H1 (cell line): ENCODE data around the gene ZNF648.

ENCODE experiments used
- CBX8 ChIP-seq: fragments of 300-800, 300-1000 bp; sonication (generic); IDR thresholded peaks from 2 replicates; pipeline ENCODE4 v1.7.1; 2016; ENCODE audit warnings: low read depth, low read length, borderline replicate concordance
- CHD2 ChIP-seq: IDR thresholded peaks from 2 replicates; pipeline ENCODE4 v1.6.1; 2012; ENCODE audit warnings: low read length, improper control_type of control experiment
- CREB1 ChIP-seq: IDR thresholded peaks from 2 replicates; pipeline ENCODE4 v1.6.1; 2012; ENCODE audit warnings: inconsistent platforms
- FOSL1 ChIP-seq: IDR thresholded peaks from 2 replicates; pipeline ENCODE4 v1.6.1; 2011; ENCODE audit warnings: mild to moderate bottlenecking, low read depth, low read length, moderate library complexity; ENCODE audit not compliant: insufficient read depth
- JUN ChIP-seq: IDR thresholded peaks from 2 replicates; pipeline ENCODE4 v1.6.1; 2011; ENCODE audit warnings: low read depth, mild to moderate bottlenecking, improper control_type of control experiment, low read length
- NANOG ChIP-seq: IDR thresholded peaks from 2 replicates; pipeline ENCODE4 v1.6.1; 2011; ENCODE audit warnings: low read length, low read depth, mild to moderate bottlenecking, inconsistent platforms; ENCODE audit not compliant: insufficient read depth, poor library complexity, severe bottlenecking
- POLR2A ChIP-seq, 2 experiments: IDR thresholded peaks; 1 replicate in 1 of 2; 2 replicates in 1 of 2; pipeline ENCODE4 v1.6.1; 2011; ENCODE audit warnings: low read depth in 2 of 2, low read length in 2 of 2, mild to moderate bottlenecking in 2 of 2; ENCODE audit errors: control extremely low read depth in 1 of 2
- RXRA ChIP-seq: IDR thresholded peaks from 2 replicates; pipeline ENCODE4 v1.6.1; 2011; ENCODE audit warnings: low read depth, mild to moderate bottlenecking, low read length, moderate library complexity; ENCODE audit not compliant: insufficient read depth
- SAP30 ChIP-seq: fragments of 300-600 bp; sonication (generic); IDR thresholded peaks from 2 replicates; pipeline ENCODE4 v1.7.1; 2012; ENCODE audit warnings: low read length, moderate library complexity, mild to moderate bottlenecking, inconsistent platforms; ENCODE audit not compliant: insufficient read depth, insufficient replicate concordance
- SUZ12 ChIP-seq: fragments of 200-600 bp; sonication (generic); IDR thresholded peaks from 2 replicates; pipeline ENCODE4 v1.6.1; 2012; ENCODE audit warnings: mild to moderate bottlenecking, inconsistent platforms, low read length, moderate library complexity, mixed read lengths
- TF ChIP-seq, protein P1 (sequence below), 3 experiments: IDR thresholded peaks; 1 replicate in 2 of 3; 2 replicates in 1 of 3; pipeline versions ENCODE4 v1.5.1 to v1.6.1; 2011; ENCODE audit warnings: low read length in 3 of 3, mild to moderate bottlenecking in 3 of 3, inconsistent platforms in 2 of 3, low read depth in 1 of 3, moderate library complexity in 1 of 3; ENCODE audit not compliant: insufficient read depth in 1 of 3; ENCODE audit errors: control extremely low read depth in 1 of 3

GRCh38 chr1:182107209-182107608 is 45.7 kb upstream of the ZNF648 start:
- TF ChIP-seq CREB1: no peak
- no peak for TF ChIP-seq NANOG
- TF ChIP-seq, protein P1, sequence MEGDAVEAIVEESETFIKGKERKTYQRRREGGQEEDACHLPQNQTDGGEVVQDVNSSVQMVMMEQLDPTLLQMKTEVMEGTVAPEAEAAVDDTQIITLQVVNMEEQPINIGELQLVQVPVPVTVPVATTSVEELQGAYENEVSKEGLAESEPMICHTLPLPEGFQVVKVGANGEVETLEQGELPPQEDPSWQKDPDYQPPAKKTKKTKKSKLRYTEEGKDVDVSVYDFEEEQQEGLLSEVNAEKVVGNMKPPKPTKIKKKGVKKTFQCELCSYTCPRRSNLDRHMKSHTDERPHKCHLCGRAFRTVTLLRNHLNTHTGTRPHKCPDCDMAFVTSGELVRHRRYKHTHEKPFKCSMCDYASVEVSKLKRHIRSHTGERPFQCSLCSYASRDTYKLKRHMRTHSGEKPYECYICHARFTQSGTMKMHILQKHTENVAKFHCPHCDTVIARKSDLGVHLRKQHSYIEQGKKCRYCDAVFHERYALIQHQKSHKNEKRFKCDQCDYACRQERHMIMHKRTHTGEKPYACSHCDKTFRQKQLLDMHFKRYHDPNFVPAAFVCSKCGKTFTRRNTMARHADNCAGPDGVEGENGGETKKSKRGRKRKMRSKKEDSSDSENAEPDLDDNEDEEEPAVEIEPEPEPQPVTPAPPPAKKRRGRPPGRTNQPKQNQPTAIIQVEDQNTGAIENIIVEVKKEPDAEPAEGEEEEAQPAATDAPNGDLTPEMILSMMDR (IDR thresholded peaks at IDR 0.05; ENCODE audit: control extremely low read depth in 1 of 3, insufficient read depth in 1 of 3, low read depth in 1 of 3, low read length in 3 of 3): no peak
- no peak for TF ChIP-seq CHD2
- TF ChIP-seq POLR2A (IDR thresholded peaks at IDR 0.05; ENCODE audit: control extremely low read depth in 1 of 2, low read depth in 2 of 2, low read length in 2 of 2): no peak
- TF ChIP-seq CBX8: no peak
- no peak for TF ChIP-seq RXRA
- no peak for TF ChIP-seq FOSL1
- no peak for TF ChIP-seq SAP30
- no peak for TF ChIP-seq SUZ12
- TF ChIP-seq JUN: no peak
